ENCODE results near the gene NEO1.

NEO1 gene

DNA sequence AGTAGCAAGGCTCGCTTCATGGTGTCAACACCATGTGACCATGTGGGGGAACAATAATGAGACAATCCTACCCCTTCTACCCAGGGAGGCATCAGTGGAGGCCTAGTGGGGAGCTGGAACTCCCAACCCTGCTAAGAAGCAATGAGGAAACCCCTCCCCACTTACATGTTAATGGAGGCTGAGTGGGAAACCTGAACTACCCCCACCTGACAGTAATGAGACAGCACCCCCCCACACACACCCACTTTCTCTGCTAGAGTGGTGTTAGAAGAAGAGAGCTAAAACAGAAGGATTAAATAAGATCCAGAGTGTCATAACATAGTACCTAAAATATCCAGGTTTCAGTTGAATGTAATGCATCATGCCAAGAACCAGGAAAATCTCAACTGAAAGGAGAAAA lies 78.6 kb downstream of the NEO1 start:
- no peak overlapping the region for H3K27ac ChIP-seq (replicated peaks; ENCODE audit: low read length)
- no peak overlapping the region for H2BK12ac ChIP-seq (ENCODE audit: low read length)
- H3K79me1 ChIP-seq (ENCODE audit: low read depth, low read length): no peaks in the 10 kb centered on the region
- no peak overlapping the region for H3K9ac ChIP-seq (ENCODE audit: low read depth, low read length, poor library complexity)
- H2BK5ac ChIP-seq (ENCODE audit: low read length): no peak overlapping the region
- H3K23ac ChIP-seq (ENCODE audit: low read depth, low read length, poor library complexity): no peak overlapping the region
- WGBS, 2 donors (ENCODE audit: extremely low coverage in 2 of 2, insufficient read length in 2 of 2, insufficient replicate concordance in 1 of 2): no CpG with 5 or more reads among the region's 1 CpG
- H3K4me3 ChIP-seq (ENCODE audit: low read length in 2 of 2): no peak overlapping the region
- no peak overlapping the region for H4K8ac ChIP-seq (ENCODE audit: low read depth, low read length)
- H4K91ac ChIP-seq (ENCODE audit: low read depth, low read length, poor library complexity): no peak overlapping the region
- no peak overlapping the region for H3K14ac ChIP-seq (ENCODE audit: low read length)
- H3K36me3 ChIP-seq (replicated peaks in 1 of 2; ENCODE audit: control insufficient read depth in 2 of 2, insufficient read depth in 2 of 2, low read length in 2 of 2): peaks cover 7 to 75% of the 10 kb centered on the region in 2 donors
- H2BK15ac ChIP-seq (ENCODE audit: low read length): no peak overlapping the region
- no peak overlapping the region for H2AFZ ChIP-seq (ENCODE audit: low read length)
- no peak for DNase-seq (ENCODE audit: low spot score)
- no peak overlapping the region for H3K4me2 ChIP-seq (ENCODE audit: insufficient read depth, low read length, poor library complexity, severe bottlenecking)
- no peak overlapping the region for H2AK5ac ChIP-seq (ENCODE audit: low read depth, low read length)
- no peak overlapping the region for H2BK120ac ChIP-seq (ENCODE audit: low read depth, low read length)
- H3K4me1 ChIP-seq (ENCODE audit: control insufficient read depth in 2 of 2, insufficient read depth in 1 of 2, low read depth in 1 of 2, low read length in 2 of 2): no peaks in the 10 kb centered on the region
- no peak overlapping the region for H3K18ac ChIP-seq (ENCODE audit: low read length)
- no peak overlapping the region for H3K4ac ChIP-seq (ENCODE audit: low read length)
- H3K9me3 ChIP-seq (replicated peaks in 1 of 2; ENCODE audit: control insufficient read depth in 2 of 2, insufficient read depth in 1 of 2, low read depth in 1 of 2, low read length in 2 of 2): no peaks in the 10 kb centered on the region
- H3K27me3 ChIP-seq (ENCODE audit: control insufficient read depth in 3 of 3, insufficient read depth in 3 of 3, low read depth in 1 of 3, low read length in 3 of 3): no peaks in the 10 kb centered on the region

DNA sequence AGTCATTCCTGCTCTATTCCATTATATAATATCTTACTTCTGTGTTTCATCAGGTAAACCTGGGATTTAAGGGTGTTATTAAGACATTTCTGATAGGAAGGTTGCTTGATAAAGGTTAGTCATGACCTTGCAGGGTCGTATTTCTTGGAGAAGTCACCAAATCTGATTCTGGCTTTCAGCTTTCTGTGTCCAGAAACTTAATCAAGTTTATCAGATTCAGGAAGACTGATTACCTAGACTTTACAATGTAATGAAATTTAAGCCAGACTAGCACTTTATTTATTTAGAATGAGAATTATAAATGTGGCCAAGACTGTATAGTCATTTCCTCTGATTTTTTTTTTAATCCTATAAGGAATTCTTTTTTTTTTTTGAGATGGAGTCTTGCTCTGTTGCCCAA lies 81.9 kb downstream of the NEO1 start:
- no peak overlapping the region for H2BK12ac ChIP-seq (ENCODE audit: low read length)
- no peaks in the 10 kb centered on the region for H3K4me1 ChIP-seq (ENCODE audit: control insufficient read depth in 2 of 2, insufficient read depth in 1 of 2, low read depth in 1 of 2, low read length in 2 of 2)
- DNase-seq (ENCODE audit: low spot score): no peak

DNA sequence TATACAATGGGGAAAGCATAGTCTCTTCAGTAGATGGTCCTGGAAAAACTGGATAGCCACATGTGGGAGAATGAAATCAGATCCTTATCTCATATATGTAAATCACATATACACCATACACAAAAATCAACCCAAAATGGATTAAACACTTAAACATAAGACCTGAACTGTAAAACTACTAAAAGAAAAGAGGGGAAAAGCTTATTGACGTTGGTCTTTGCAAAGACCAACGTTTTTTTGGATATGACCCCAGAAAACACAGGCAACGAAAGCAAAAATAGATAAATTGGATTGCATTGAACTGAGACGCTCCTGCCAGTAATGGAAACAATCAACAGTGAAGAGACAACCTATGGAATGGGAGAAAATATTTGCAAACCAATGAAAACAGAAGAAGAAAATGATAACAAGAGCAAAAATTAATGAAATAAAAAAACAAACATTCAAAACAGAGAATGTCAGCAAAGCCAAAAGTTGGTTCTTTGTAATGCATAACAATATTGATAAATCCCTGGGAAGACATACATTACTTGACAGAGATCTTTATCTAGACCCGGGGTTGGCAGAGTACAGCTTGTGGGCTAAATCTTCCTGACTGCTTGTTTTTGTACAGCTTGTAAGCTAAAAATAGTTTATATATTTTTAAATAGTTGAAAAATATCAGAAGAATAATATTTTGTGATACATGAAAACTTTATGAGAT lies 86.9 kb downstream of the NEO1 start:
- no CpG with 5 or more reads among the region's 5 CpGs for WGBS, 2 donors (ENCODE audit: extremely low coverage in 2 of 2, insufficient read length in 2 of 2, insufficient replicate concordance in 1 of 2)
- DNase-seq (ENCODE audit: low spot score): no peak
- no peaks in the 10 kb centered on the region for H3K9me3 ChIP-seq (replicated peaks in 1 of 2; ENCODE audit: control insufficient read depth in 2 of 2, insufficient read depth in 1 of 2, low read depth in 1 of 2, low read length in 2 of 2)
- H3K4me1 ChIP-seq (ENCODE audit: control insufficient read depth in 2 of 2, insufficient read depth in 1 of 2, low read depth in 1 of 2, low read length in 2 of 2): no peaks in the 10 kb centered on the region
- H2BK12ac ChIP-seq (ENCODE audit: low read length): no peak overlapping the region
- H2BK5ac ChIP-seq (ENCODE audit: low read length): no peak overlapping the region
- no peak overlapping the region for H4K91ac ChIP-seq (ENCODE audit: low read depth, low read length, poor library complexity)
- no peak overlapping the region for H3K4ac ChIP-seq (ENCODE audit: low read length)
- H2BK15ac ChIP-seq (ENCODE audit: low read length): no peak overlapping the region
- no peak overlapping the region for H4K8ac ChIP-seq (ENCODE audit: low read depth, low read length)
- no peak overlapping the region for H3K9ac ChIP-seq (ENCODE audit: low read depth, low read length, poor library complexity)
- H3K36me3 ChIP-seq (replicated peaks in 1 of 2; ENCODE audit: control insufficient read depth in 2 of 2, insufficient read depth in 2 of 2, low read length in 2 of 2): peaks cover 3 to 65% of the 10 kb centered on the region in 2 donors
- no peak overlapping the region for H3K4me3 ChIP-seq (ENCODE audit: low read length in 2 of 2)
- H3K27me3 ChIP-seq (ENCODE audit: control insufficient read depth in 3 of 3, insufficient read depth in 3 of 3, low read depth in 1 of 3, low read length in 3 of 3): no peaks in the 10 kb centered on the region
- no peak overlapping the region for H3K27ac ChIP-seq (replicated peaks; ENCODE audit: low read length)
- no peak overlapping the region for H3K4me2 ChIP-seq (ENCODE audit: insufficient read depth, low read length, poor library complexity, severe bottlenecking)
- H3K14ac ChIP-seq (ENCODE audit: low read length): no peak overlapping the region
- H3K79me1 ChIP-seq (ENCODE audit: low read depth, low read length): peaks cover 2% of the 10 kb centered on the region
- H2AFZ ChIP-seq (ENCODE audit: low read length): no peak overlapping the region
- H2BK120ac ChIP-seq (ENCODE audit: low read depth, low read length): no peak overlapping the region
- no peak overlapping the region for H3K23ac ChIP-seq (ENCODE audit: low read depth, low read length, poor library complexity)
- no peak overlapping the region for H3K18ac ChIP-seq (ENCODE audit: low read length)
- H2AK5ac ChIP-seq (ENCODE audit: low read depth, low read length): no peak overlapping the region

More for the DNA sequence above, 81.9 kb downstream of the NEO1 start:
- no peak overlapping the region for H2AK5ac ChIP-seq (ENCODE audit: low read depth, low read length)
- no CpG with 5 or more reads among the region's 1 CpG for WGBS, 2 donors (ENCODE audit: extremely low coverage in 2 of 2, insufficient read length in 2 of 2, insufficient replicate concordance in 1 of 2)
- no peak overlapping the region for H3K9ac ChIP-seq (ENCODE audit: low read depth, low read length, poor library complexity)
- no peak overlapping the region for H3K4me2 ChIP-seq (ENCODE audit: insufficient read depth, low read length, poor library complexity, severe bottlenecking)
- no peaks in the 10 kb centered on the region for H3K9me3 ChIP-seq (replicated peaks in 1 of 2; ENCODE audit: control insufficient read depth in 2 of 2, insufficient read depth in 1 of 2, low read depth in 1 of 2, low read length in 2 of 2)
- no peak overlapping the region for H4K8ac ChIP-seq (ENCODE audit: low read depth, low read length)
- H3K4me3 ChIP-seq (ENCODE audit: low read length in 2 of 2): no peak overlapping the region
- H3K14ac ChIP-seq (ENCODE audit: low read length): no peak overlapping the region
- H3K27ac ChIP-seq (replicated peaks; ENCODE audit: low read length): no peak overlapping the region
- no peak overlapping the region for H4K91ac ChIP-seq (ENCODE audit: low read depth, low read length, poor library complexity)
- H3K18ac ChIP-seq (ENCODE audit: low read length): no peak overlapping the region
- H3K79me1 ChIP-seq (ENCODE audit: low read depth, low read length): no peaks in the 10 kb centered on the region
- no peak overlapping the region for H3K4ac ChIP-seq (ENCODE audit: low read length)
- no peak overlapping the region for H2BK15ac ChIP-seq (ENCODE audit: low read length)
- peaks cover 5 to 67% of the 10 kb centered on the region in 2 donors for H3K36me3 ChIP-seq (replicated peaks in 1 of 2; ENCODE audit: control insufficient read depth in 2 of 2, insufficient read depth in 2 of 2, low read length in 2 of 2)
- no peak overlapping the region for H2BK120ac ChIP-seq (ENCODE audit: low read depth, low read length)
- H3K27me3 ChIP-seq (ENCODE audit: control insufficient read depth in 3 of 3, insufficient read depth in 3 of 3, low read depth in 1 of 3, low read length in 3 of 3): no peaks in the 10 kb centered on the region
- no peak overlapping the region for H2AFZ ChIP-seq (ENCODE audit: low read length)
- no peak overlapping the region for H2BK5ac ChIP-seq (ENCODE audit: low read length)
- H3K23ac ChIP-seq (ENCODE audit: low read depth, low read length, poor library complexity): no peak overlapping the region

DNA sequence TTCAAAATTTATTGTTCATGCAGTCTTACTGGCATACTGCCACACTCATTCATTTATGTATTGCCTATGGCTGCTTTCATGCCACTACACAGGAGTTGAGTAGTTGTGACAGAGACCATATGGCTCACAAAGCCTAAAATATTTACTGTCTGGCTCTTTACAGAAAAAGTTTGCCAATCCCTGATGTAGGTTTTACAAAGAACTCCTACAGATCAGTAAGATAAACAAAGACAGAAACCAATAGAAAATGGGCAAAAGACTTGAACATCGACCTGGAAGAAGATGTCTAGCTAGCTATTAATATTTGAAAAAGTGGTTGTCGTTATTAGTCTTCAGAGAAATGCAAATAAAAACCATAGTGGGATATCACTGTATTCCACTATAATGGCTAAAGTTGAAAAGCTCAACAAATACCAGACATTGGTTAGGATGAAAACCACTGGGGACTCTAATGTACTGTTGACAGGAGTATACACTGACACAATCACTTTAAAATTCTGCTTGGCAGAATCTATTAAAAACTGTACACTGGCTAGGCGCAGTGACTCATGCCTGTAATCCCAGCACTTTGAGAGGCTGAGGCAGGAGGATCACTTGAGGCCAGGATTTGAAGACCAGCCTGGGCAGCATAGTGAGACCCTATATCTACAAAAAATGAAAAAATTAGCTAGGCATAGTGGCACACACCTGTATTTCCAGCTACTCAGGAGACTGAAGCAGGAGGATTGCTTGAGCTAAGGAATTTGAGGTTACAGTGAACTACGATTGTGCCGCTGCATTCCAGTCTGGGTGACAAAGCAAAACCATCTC lies 87.7 kb downstream of the NEO1 start:
- no peak overlapping the region for H2AK5ac ChIP-seq (ENCODE audit: low read depth, low read length)
- no CpG with 5 or more reads among the region's 5 CpGs for WGBS, 2 donors (ENCODE audit: extremely low coverage in 2 of 2, insufficient read length in 2 of 2, insufficient replicate concordance in 1 of 2)
- peaks cover 2% of the 10 kb centered on the region for H3K79me1 ChIP-seq (ENCODE audit: low read depth, low read length)
- no peak overlapping the region for H4K8ac ChIP-seq (ENCODE audit: low read depth, low read length)
- H4K91ac ChIP-seq (ENCODE audit: low read depth, low read length, poor library complexity): no peak overlapping the region
- no peak overlapping the region for H3K4me2 ChIP-seq (ENCODE audit: insufficient read depth, low read length, poor library complexity, severe bottlenecking)
- peaks cover 3 to 69% of the 10 kb centered on the region in 2 donors for H3K36me3 ChIP-seq (replicated peaks in 1 of 2; ENCODE audit: control insufficient read depth in 2 of 2, insufficient read depth in 2 of 2, low read length in 2 of 2)
- H3K9ac ChIP-seq (ENCODE audit: low read depth, low read length, poor library complexity): no peak overlapping the region
- no peak overlapping the region for H3K4me3 ChIP-seq (ENCODE audit: low read length in 2 of 2)
- H2BK15ac ChIP-seq (ENCODE audit: low read length): no peak overlapping the region
- no peaks in the 10 kb centered on the region for H3K4me1 ChIP-seq (ENCODE audit: control insufficient read depth in 2 of 2, insufficient read depth in 1 of 2, low read depth in 1 of 2, low read length in 2 of 2)
- no peak overlapping the region for H3K27ac ChIP-seq (replicated peaks; ENCODE audit: low read length)
- no peak overlapping the region for H2BK5ac ChIP-seq (ENCODE audit: low read length)
- no peak overlapping the region for H3K18ac ChIP-seq (ENCODE audit: low read length)
- no peak overlapping the region for H3K4ac ChIP-seq (ENCODE audit: low read length)
- no peaks in the 10 kb centered on the region for H3K27me3 ChIP-seq (ENCODE audit: control insufficient read depth in 3 of 3, insufficient read depth in 3 of 3, low read depth in 1 of 3, low read length in 3 of 3)
- H3K23ac ChIP-seq (ENCODE audit: low read depth, low read length, poor library complexity): no peak overlapping the region
- no peak overlapping the region for H2BK12ac ChIP-seq (ENCODE audit: low read length)
- no peak for DNase-seq (ENCODE audit: low spot score)
- H2BK120ac ChIP-seq (ENCODE audit: low read depth, low read length): no peak overlapping the region
- no peaks in the 10 kb centered on the region for H3K9me3 ChIP-seq (replicated peaks in 1 of 2; ENCODE audit: control insufficient read depth in 2 of 2, insufficient read depth in 1 of 2, low read depth in 1 of 2, low read length in 2 of 2)
- H3K14ac ChIP-seq (ENCODE audit: low read length): no peak overlapping the region
- H2AFZ ChIP-seq (ENCODE audit: low read length): no peak overlapping the region
